A673 (cell line): Measurements from ENCODE around the gene CEACAM16. TPM values are rescaled to one million over a fixed set of nuclear protein-coding genes. Genes with fewer than 3 reads are reported as not detected.
A peak's percentile ranks its signal among the peaks of the same experiment; 100 is the strongest.

Experiments used
- BruUV-seq: library from RNA; stranded (reverse); fragments of 400-500 nt; replicated peaks from 2 replicates; lab custom pipeline; 2021; lab: Mats Ljungman, UMichigan
- CTCF ChIA-PET: fragments of 300-600 bp; sonication (Branson Sonifier 250); formaldehyde crosslinking; loops from one replicate; lab custom pipeline; 2022; ENCODE audit warnings: antibody characterized with exemption; lab: Charles Lee
- POLR2A ChIA-PET: fragments of 300-600 bp; sonication (Branson Sonifier 250); formaldehyde crosslinking; loops from one replicate; lab custom pipeline; 2022; ENCODE audit warnings: antibody characterized with exemption; ENCODE audit not compliant: low non-redundant PET; lab: Charles Lee
- DNase-seq: peaks from one replicate; pipeline ENCODE4 v3.0.0-alpha.2; 2015; ENCODE audit warnings: low spot score
- H3K27ac ChIP-seq: fragments of 200-600 bp; sonication (generic); 2 replicates; pipeline ENCODE4 v1.5.1; 2016; ENCODE audit warnings: mixed run types, low read depth, mild to moderate bottlenecking, mixed read lengths, antibody characterized with exemption, low read length; ENCODE audit not compliant: poor library complexity, severe bottlenecking
- H3K27me3 ChIP-seq: fragments of 200-600 bp; sonication (generic); replicated peaks from 2 replicates; pipeline ENCODE4 v1.6.1; 2017; ENCODE audit warnings: mixed run types, low read depth, mild to moderate bottlenecking, mixed read lengths, antibody characterized with exemption, low read length; ENCODE audit not compliant: insufficient read depth, poor library complexity
- H3K36me3 ChIP-seq: fragments of 200-600 bp; sonication (generic); 2 replicates; pipeline ENCODE4 v1.6.1; 2016; ENCODE audit warnings: mixed run types, mild to moderate bottlenecking, mixed read lengths, antibody characterized with exemption, low read length; ENCODE audit not compliant: insufficient read depth, poor library complexity, severe bottlenecking
- H3K4me1 ChIP-seq: fragments of 200-600 bp; sonication (generic); 2 replicates; pipeline ENCODE4 v1.6.1; 2017; ENCODE audit warnings: mixed run types, mild to moderate bottlenecking, mixed read lengths, antibody characterized with exemption, low read length; ENCODE audit not compliant: insufficient read depth, poor library complexity, severe bottlenecking
- H3K4me3 ChIP-seq: fragments of 200-600 bp; sonication (generic); 2 replicates; pipeline ENCODE4 v1.5.1; 2016; ENCODE audit warnings: low read depth, mixed run types, mild to moderate bottlenecking, mixed read lengths, low read length; ENCODE audit not compliant: poor library complexity, severe bottlenecking
- H3K9me3 ChIP-seq: fragments of 200-600 bp; sonication (generic); 2 replicates; pipeline ENCODE4 v1.6.1; 2016; ENCODE audit warnings: mixed run types, low read depth, mild to moderate bottlenecking, mixed read lengths, antibody characterized with exemption, low read length; ENCODE audit not compliant: poor library complexity, severe bottlenecking
- EZH2 ChIP-seq: fragments of 200-600 bp; sonication (generic); IDR thresholded peaks from 2 replicates; pipeline ENCODE4 v1.6.1; 2017; ENCODE audit warnings: borderline replicate concordance, low read depth, mild to moderate bottlenecking, mixed read lengths, antibody characterized with exemption, low read length; ENCODE audit not compliant: poor library complexity, severe bottlenecking
- intact Hi-C: fragments of 100-400 bp; cut with micrococcal nuclease; formaldehyde crosslinking; loops from one replicate; pipeline ENCODE4 v1.10.0; 2022; ENCODE audit not compliant: unreplicated experiment
- total RNA-seq: library from RNA; stranded (reverse); gene quantifications from 2 replicates; pipeline ENCODE4 v1.2.3, GENCODE V29; 2021
- TF ChIP-seq, protein P1 (sequence below): fragments of 300-800, 200-600 bp; sonication (generic); conservative IDR thresholded peaks from 2 replicates; pipeline ENCODE4 v1.5.1; 2017; ENCODE audit warnings: low read depth, mild to moderate bottlenecking, antibody characterized with exemption, low read length, moderate library complexity, mixed read lengths

Gene CEACAM16
- total RNA-seq, 1 experiment from 2014 or later = not detected

DNA sequence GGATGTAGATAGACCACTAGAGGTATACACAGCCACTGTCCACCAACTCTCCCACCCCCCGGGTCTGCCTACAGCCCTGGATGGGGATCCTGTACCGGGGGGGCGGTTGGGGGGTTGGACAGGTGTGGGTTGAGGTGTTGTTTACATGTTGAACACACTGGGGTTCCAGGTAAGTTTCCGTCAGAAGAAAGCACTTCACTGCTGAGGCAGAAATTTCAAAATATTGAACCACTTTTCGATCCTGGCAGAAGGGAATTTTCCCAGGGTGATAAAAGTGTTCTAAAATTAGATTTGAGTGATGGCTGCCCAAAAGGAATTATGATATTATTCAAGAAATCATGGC is 6.6 kb upstream of the CEACAM16 start:
- no peaks in the 10 kb centered on the region for H3K4me1 ChIP-seq
- H3K27ac ChIP-seq = no peak overlapping the region
- CTCF ChIA-PET = no interaction called here
- intact Hi-C loops = no loop called here
- POLR2A ChIA-PET = no interaction called here
- H3K36me3 ChIP-seq = no peaks in the 10 kb centered on the region
- TF ChIP-seq, protein P1, sequence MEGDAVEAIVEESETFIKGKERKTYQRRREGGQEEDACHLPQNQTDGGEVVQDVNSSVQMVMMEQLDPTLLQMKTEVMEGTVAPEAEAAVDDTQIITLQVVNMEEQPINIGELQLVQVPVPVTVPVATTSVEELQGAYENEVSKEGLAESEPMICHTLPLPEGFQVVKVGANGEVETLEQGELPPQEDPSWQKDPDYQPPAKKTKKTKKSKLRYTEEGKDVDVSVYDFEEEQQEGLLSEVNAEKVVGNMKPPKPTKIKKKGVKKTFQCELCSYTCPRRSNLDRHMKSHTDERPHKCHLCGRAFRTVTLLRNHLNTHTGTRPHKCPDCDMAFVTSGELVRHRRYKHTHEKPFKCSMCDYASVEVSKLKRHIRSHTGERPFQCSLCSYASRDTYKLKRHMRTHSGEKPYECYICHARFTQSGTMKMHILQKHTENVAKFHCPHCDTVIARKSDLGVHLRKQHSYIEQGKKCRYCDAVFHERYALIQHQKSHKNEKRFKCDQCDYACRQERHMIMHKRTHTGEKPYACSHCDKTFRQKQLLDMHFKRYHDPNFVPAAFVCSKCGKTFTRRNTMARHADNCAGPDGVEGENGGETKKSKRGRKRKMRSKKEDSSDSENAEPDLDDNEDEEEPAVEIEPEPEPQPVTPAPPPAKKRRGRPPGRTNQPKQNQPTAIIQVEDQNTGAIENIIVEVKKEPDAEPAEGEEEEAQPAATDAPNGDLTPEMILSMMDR = no peak
- TF ChIP-seq EZH2 = no peak
- no peaks in the 10 kb centered on the region for H3K27me3 ChIP-seq
- no peak for DNase-seq
- H3K4me3 ChIP-seq = no peak overlapping the region
- no peaks in the 10 kb centered on the region for H3K9me3 ChIP-seq
- BruUV-seq = no TSS peak

DNA sequence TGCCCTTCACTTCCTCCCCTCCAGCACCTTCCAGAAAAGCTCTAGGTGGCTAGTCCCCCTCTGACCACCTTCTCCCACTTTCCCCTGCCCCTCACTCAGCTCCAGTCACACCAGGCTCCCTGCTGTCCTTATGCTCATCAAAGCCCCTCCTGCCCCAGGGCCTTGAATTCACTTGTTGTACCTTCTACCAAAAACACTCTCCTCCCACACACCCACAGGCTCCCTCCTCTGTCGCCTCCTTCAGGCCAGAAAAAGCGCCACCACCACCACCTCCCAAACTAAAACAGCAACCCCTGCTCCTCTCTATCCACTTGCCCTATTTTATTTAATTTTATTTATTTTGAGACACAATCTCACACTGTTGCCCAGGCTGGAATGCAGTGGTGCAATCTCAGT is 4.8 kb upstream of the CEACAM16 start:
- Histone ChIP-seq H3K4me3 (no peak overlapping the region), H3K9me3 (no peaks in the 10 kb centered on the region), H3K27me3 (no peaks in the 10 kb centered on the region), H3K27ac (no peak overlapping the region), H3K36me3 (no peaks in the 10 kb centered on the region), H3K4me1 (no peaks in the 10 kb centered on the region)
- TF ChIP-seq, protein P1 = peak; percentile 56
- no peak for TF ChIP-seq EZH2
- BruUV-seq = no TSS peak
- intact Hi-C loops = no loop called here
- ChIA-PET CTCF (no interaction called here), POLR2A (no interaction called here)
- peak; percentile 34 for DNase-seq

GRCh38 chr19:44696939-44697669 is 1.8 kb upstream of the CEACAM16 start:
- BruUV-seq = no TSS peak
- Histone ChIP-seq H3K27me3 (no peaks in the 10 kb centered on the region), H3K27ac (no peak overlapping the region), H3K36me3 (no peaks in the 10 kb centered on the region), H3K4me3 (no peak overlapping the region), H3K4me1 (no peaks in the 10 kb centered on the region), H3K9me3 (no peaks in the 10 kb centered on the region)
- ChIA-PET CTCF (interaction anchor here (0.7 kb wide), 1 partner anchor 9 kb away, joined by 6 read pairs; no protein-coding TSS in a partner anchor), POLR2A (no interaction called here)
- DNase-seq = no peak
- no peak for TF ChIP-seq EZH2
- TF ChIP-seq, protein P1 = no peak
- intact Hi-C loops = no loop called here
